ENCODE data around the gene MCOLN2.
"Not testable (repeated sequence)": the region's sequence is repeated elsewhere in the genome, so short reads cannot be mapped to it uniquely, and the experiment has no call there.

MCOLN2 gene

GRCh38 chr1:84996846-84997666 is at the start of gene MCOLN2:
Gene MCOLN2 (minus strand): TSS chr1:84997113. CDS start chr1:84996872, 241 bp downstream.
- peak; percentile 12 for DNase-seq (ENCODE audit: low read depth)

GRCh38 chr1:85042413-85042812 is 45.5 kb upstream of the MCOLN2 start:
- no peak for DNase-seq (ENCODE audit: low read depth)

- no peak for DNase-seq (ENCODE audit: low read depth)
Measured at GRCh38 chr1:85041793-85042192, 44.9 kb upstream of the MCOLN2 start.

GRCh38 chr1:85033221-85033620 is 36.3 kb upstream of the MCOLN2 start:
- DNase-seq (ENCODE audit: low read depth): no peak

- no peak for DNase-seq (ENCODE audit: low read depth)
Measured at GRCh38 chr1:85030536-85030935, 33.6 kb upstream of the MCOLN2 start.

GRCh38 chr1:85028151-85028550 is 31.2 kb upstream of the MCOLN2 start:
- no peak for DNase-seq (ENCODE audit: low read depth)

- DNase-seq (ENCODE audit: low read depth): no peak
Measured at GRCh38 chr1:85027242-85027983, 30.5 kb upstream of the MCOLN2 start.

GRCh38 chr1:85025940-85026339 is 29.0 kb upstream of the MCOLN2 start:
- no peak for DNase-seq (ENCODE audit: low read depth)

GRCh38 chr1:85024736-85025135 is 27.8 kb upstream of the MCOLN2 start:
- DNase-seq (ENCODE audit: low read depth): no peak

GRCh38 chr1:85022700-85023099 is 25.8 kb upstream of the MCOLN2 start:
- DNase-seq (ENCODE audit: low read depth): no peak

GRCh38 chr1:85019994-85020393 is 23.1 kb upstream of the MCOLN2 start:
- no peak for DNase-seq (ENCODE audit: low read depth)

GRCh38 chr1:85015826-85016225 is 18.9 kb upstream of the MCOLN2 start:
- DNase-seq (ENCODE audit: low read depth): no peak

- DNase-seq (ENCODE audit: low read depth): not testable (repeated sequence)
Measured at GRCh38 chr1:85005641-85006040, 8.7 kb upstream of the MCOLN2 start.

GRCh38 chr1:85001742-85002141 is 4.8 kb upstream of the MCOLN2 start:
- no peak for DNase-seq (ENCODE audit: low read depth)

GRCh38 chr1:84998642-84999280 is 1.8 kb upstream of the MCOLN2 start:
- DNase-seq (ENCODE audit: low read depth): peak; percentile 8

GRCh38 chr1:84997667-84998600 is 1.0 kb upstream of the MCOLN2 start:
- DNase-seq (ENCODE audit: low read depth): no peak

- DNase-seq (ENCODE audit: low read depth): no peak
Measured at GRCh38 chr1:84995484-84996334, 1.2 kb downstream of the MCOLN2 start.

GRCh38 chr1:84991097-84991920 is 5.6 kb downstream of the MCOLN2 start:
- DNase-seq (ENCODE audit: low read depth): no peak

GRCh38 chr1:84988588-84988987 is 8.3 kb downstream of the MCOLN2 start:
- DNase-seq (ENCODE audit: low read depth): no peak

- DNase-seq (ENCODE audit: low read depth): not testable (repeated sequence)
Measured at GRCh38 chr1:84986561-84986960, 10.4 kb downstream of the MCOLN2 start.

Data from T-helper 22 cell (primary cell).